Endothelial cell of umbilical vein (primary cell): ENCODE data around the gene PSAPL1. TPM values are rescaled to one million over a fixed set of nuclear protein-coding genes. Genes with fewer than 3 reads are reported as not detected.

Experiments used
- BruUV-seq: library from RNA; stranded (reverse); fragments of 400-500 nt; replicated peaks from 2 replicates; lab custom pipeline; 2021; lab: Mats Ljungman, UMichigan
- CTCF ChIA-PET: fragments of 300-600, 350-600 bp; sonication (Branson Sonifier 250); formaldehyde crosslinking; loops from one replicate; lab custom pipeline; 2021; ENCODE audit warnings: antibody characterized with exemption, inconsistent platforms; lab: Charles Lee
- POLR2A ChIA-PET: fragments of 300-600, 350-600 bp; sonication (Branson Sonifier 250); formaldehyde crosslinking; loops from one replicate; lab custom pipeline; 2021; ENCODE audit warnings: antibody characterized with exemption, inconsistent platforms; lab: Charles Lee
- DNase-seq: peaks from one replicate; pipeline ENCODE4 v3.0.0-alpha.2; 2011; ENCODE audit warnings: low read depth, low spot score
- FAIRE-seq: peaks from 2 replicates; lab custom pipeline; 2011; peaks lifted over from hg19 to GRCh38; lab: Jason Lieb, UNC
- H2AFZ ChIP-seq: 2 replicates; pipeline ENCODE4 v1.6.0; 2012; ENCODE audit warnings: low read depth, low read length, control low read depth, inconsistent platforms
- H3K27ac ChIP-seq: 2 replicates; pipeline ENCODE4 v1.5.1; 2011; ENCODE audit warnings: low read depth, mild to moderate bottlenecking, control low read depth, low read length, moderate library complexity; ENCODE audit not compliant: insufficient read depth
- H3K27me3 ChIP-seq, 2 experiments: 2 replicates each; pipeline versions ENCODE4 v1.6.0 to v1.6.1; 2011; ENCODE audit warnings: low read length in 2 of 2, mixed read lengths in 1 of 2; ENCODE audit not compliant: control insufficient read depth in 2 of 2, insufficient read depth in 2 of 2
- H3K36me3 ChIP-seq, 2 experiments: 2 replicates in 1 of 2; 3 replicates in 1 of 2; pipeline ENCODE4 v1.5.1; 2011; ENCODE audit warnings: low read length in 2 of 2, mild to moderate bottlenecking in 1 of 2, moderate library complexity in 1 of 2; ENCODE audit not compliant: control insufficient read depth in 2 of 2, insufficient read depth in 2 of 2; ENCODE audit errors: extremely low read depth in 1 of 2
- H3K4me1 ChIP-seq: 3 replicates; pipeline ENCODE4 v1.5.1; 2011; ENCODE audit warnings: mild to moderate bottlenecking, low read length; ENCODE audit not compliant: control insufficient read depth, insufficient read depth; ENCODE audit errors: extremely low read depth
- H3K4me2 ChIP-seq: 2 replicates; pipeline ENCODE4 v1.6.1; 2011; ENCODE audit warnings: low read length, control low read depth, mixed read lengths; ENCODE audit not compliant: insufficient read depth
- H3K4me3 ChIP-seq, 3 experiments: fragments of 200-600 bp in 1 of 3; sonication (generic), shearing (Covaris generic) in 1 of 3; replicated peaks in 1 of 3; 2 replicates each; pipeline ENCODE4 v1.5.1; 2011 to 2016; ENCODE audit warnings: control low read depth in 3 of 3, low read length in 3 of 3, mild to moderate bottlenecking in 2 of 3, inconsistent platforms in 1 of 3, low read depth in 1 of 3, moderate library complexity in 1 of 3; ENCODE audit not compliant: insufficient read depth in 1 of 3
- H3K79me2 ChIP-seq: 2 replicates; pipeline ENCODE4 v1.6.0; 2012; ENCODE audit warnings: low read length, inconsistent platforms; ENCODE audit not compliant: control insufficient read depth, insufficient read depth
- H3K9ac ChIP-seq: replicated peaks from 2 replicates; pipeline ENCODE3; 2011; ENCODE audit warnings: low read length, control low read depth; ENCODE audit not compliant: insufficient read depth; ENCODE audit errors: extremely low read depth
- H3K9me1 ChIP-seq: replicated peaks from 3 replicates; pipeline ENCODE4 v1.6.0; 2011; ENCODE audit warnings: mild to moderate bottlenecking, low read length; ENCODE audit not compliant: control insufficient read depth, insufficient read depth; ENCODE audit errors: extremely low read depth
- H3K9me3 ChIP-seq: replicated peaks from 2 replicates; pipeline ENCODE4 v1.5.1; 2012; ENCODE audit warnings: low read length, inconsistent platforms; ENCODE audit not compliant: control insufficient read depth, insufficient read depth
- H4K20me1 ChIP-seq: replicated peaks from 2 replicates; pipeline ENCODE3; 2011; ENCODE audit warnings: mild to moderate bottlenecking, low read length; ENCODE audit not compliant: control insufficient read depth, insufficient read depth; ENCODE audit errors: extremely low read depth
- CTCF ChIP-seq, 2 donors: IDR thresholded peaks; 1 replicate in 1 of 2; 2 replicates in 1 of 2; pipeline ENCODE4 v1.5.1; 2011; ENCODE audit warnings: low read length in 2 of 2, mild to moderate bottlenecking in 2 of 2, moderate library complexity in 2 of 2, control low read depth in 1 of 2, inconsistent platforms in 1 of 2, low read depth in 1 of 2; ENCODE audit not compliant: insufficient read depth in 1 of 2; ENCODE audit errors: extremely low read depth in 1 of 2
- EZH2 ChIP-seq: IDR thresholded peaks from 2 replicates; pipeline ENCODE4 v1.6.1; 2012; ENCODE audit warnings: borderline replicate concordance, low read depth, mild to moderate bottlenecking, moderate library complexity, low read length, inconsistent platforms; ENCODE audit not compliant: severe bottlenecking
- FOS ChIP-seq: IDR thresholded peaks from 2 replicates; pipeline ENCODE4 v1.6.1; 2011; ENCODE audit warnings: mild to moderate bottlenecking, low read length, moderate library complexity, borderline replicate concordance; ENCODE audit not compliant: insufficient read depth
- GATA2 ChIP-seq: IDR thresholded peaks from 2 replicates; pipeline ENCODE4 v1.7.0; 2011; ENCODE audit warnings: low read depth, mild to moderate bottlenecking, moderate library complexity, mixed read lengths, low read length; ENCODE audit not compliant: insufficient read length, insufficient read depth
- JUN ChIP-seq: IDR thresholded peaks from 2 replicates; pipeline ENCODE4 v1.6.1; 2011; ENCODE audit warnings: borderline replicate concordance, low read depth; ENCODE audit not compliant: insufficient read length, insufficient read depth
- MAX ChIP-seq: IDR thresholded peaks from 2 replicates; pipeline ENCODE4 v1.6.1; 2011; ENCODE audit not compliant: insufficient read depth, insufficient read length
- MYC ChIP-seq: IDR thresholded peaks from one replicate; pipeline ENCODE4 v1.6.1; 2011; ENCODE audit warnings: mild to moderate bottlenecking, low read depth, low read length
- POLR2A ChIP-seq: IDR thresholded peaks from 2 replicates; pipeline ENCODE4 v1.6.1; 2012; ENCODE audit warnings: low read depth, mild to moderate bottlenecking, control low read depth, low read length
- POLR2AphosphoS5 ChIP-seq: IDR thresholded peaks from 2 replicates; pipeline ENCODE4 v1.6.1; 2012; ENCODE audit warnings: low read depth, mild to moderate bottlenecking, control low read depth, low read length, moderate library complexity; ENCODE audit not compliant: insufficient read depth
- dilution Hi-C: fragments of 300-500 bp; cut with MboI; formaldehyde crosslinking; loops from one replicate; pipeline ENCODE4 v1.15.0; 2019; ENCODE audit warnings: low sequenced_read_pairs; ENCODE audit not compliant: extremely low pct_ligation_motif_present
- intact Hi-C: fragments of 100-400 bp; cut with micrococcal nuclease; formaldehyde crosslinking; loops from one replicate; pipeline ENCODE4 v1.10.0; 2022
- polyA plus RNA-seq, 4 experiments: library from polyadenylated mRNA; depleted of rRNA in 3 of 4; stranded (reverse) in 3 of 4; unstranded in 1 of 4; fragments of >200 nt; gene quantifications; 2 replicates each; pipeline versions ENCODE4 v1.2.1 to v1.2.3, GENCODE V29; 2011 to 2012; ENCODE audit warnings: missing spikeins in 1 of 4
- total RNA-seq: library from RNA; stranded (reverse); gene quantifications from 2 replicates; pipeline ENCODE4 v1.2.3, GENCODE V29; 2021

Gene PSAPL1
- total and polyA plus RNA-seq, 2 donors (not counting 3 experiments of a cell fraction or from before 2014, with no cell fraction given): not detected

- intact Hi-C loops: no loop called here
- H2AFZ ChIP-seq: no peak overlapping the region
- no peaks in the 10 kb centered on the region for H3K9me3 ChIP-seq
- ChIA-PET CTCF (no interaction called here), POLR2A (no interaction called here)
- no peak overlapping the region for H3K4me2 ChIP-seq
- H3K27me3 ChIP-seq: no peaks in the 10 kb centered on the region
- TF ChIP-seq EZH2 (no peak), FOS (no peak), POLR2A (no peak), JUN (no peak), MYC (no peak), POLR2AphosphoS5 (no peak), CTCF (IDR thresholded peaks at IDR 0.05; ENCODE audit: extremely low read depth in 1 of 2, insufficient read depth in 1 of 2, low read depth in 1 of 2, low read length in 2 of 2) (no peak), MAX (no peak), GATA2 (no peak)
- no peaks in the 10 kb centered on the region for H3K9me1 ChIP-seq
- no peak overlapping the region for H3K9ac ChIP-seq
- FAIRE-seq: no peak
- H4K20me1 ChIP-seq: no peaks in the 10 kb centered on the region
- no peak overlapping the region for H3K27ac ChIP-seq
- H3K4me3 ChIP-seq: no peak overlapping the region
- dilution Hi-C loops: no loop called here
- no peaks in the 10 kb centered on the region for H3K79me2 ChIP-seq
- no peaks in the 10 kb centered on the region for H3K36me3 ChIP-seq
- H3K4me1 ChIP-seq: no peaks in the 10 kb centered on the region
- no peak for DNase-seq
- BruUV-seq: no TSS peak
These were observed 22.2 kb downstream of the PSAPL1 start for GRCh38 chr4:7412554-7412912.
